Amygdala (tissue), 56 donors: ENCODE results near the gene NCOA3.
"Not testable (repeated sequence)": the region's sequence is repeated elsewhere in the genome, so short reads cannot be mapped to it uniquely, and the experiment has no call there.

Experiments used
- DNase-seq, 56 donors: peaks; one replicate each; lab custom pipeline; 2025; lab: John Stamatoyannopoulos, UW

NCOA3 gene

GRCh38 chr20:47532002-47532401 lies 30.3 kb downstream of the NCOA3 start:
- no peak for DNase-seq

GRCh38 chr20:47533518-47534062 lies 31.9 kb downstream of the NCOA3 start:
- no peak for DNase-seq

GRCh38 chr20:47534405-47534804 lies 32.7 kb downstream of the NCOA3 start:
- DNase-seq = no peak

- DNase-seq = no peak
These were observed 33.4 kb downstream of the NCOA3 start for GRCh38 chr20:47535088-47535487.

GRCh38 chr20:47535994-47536393 lies 34.3 kb downstream of the NCOA3 start:
- no peak for DNase-seq

- no peak for DNase-seq
These were observed 39.0 kb downstream of the NCOA3 start for GRCh38 chr20:47540443-47541354.

GRCh38 chr20:47541355-47541922 lies 39.8 kb downstream of the NCOA3 start:
- DNase-seq = no peak

- DNase-seq = no peak
These were observed 41.3 kb downstream of the NCOA3 start for GRCh38 chr20:47543006-47543431.

GRCh38 chr20:47544240-47544639 lies 42.6 kb downstream of the NCOA3 start:
- no peak for DNase-seq

GRCh38 chr20:47544852-47545251 lies 43.2 kb downstream of the NCOA3 start:
- DNase-seq = no peak

- no peak for DNase-seq
These were observed 43.8 kb downstream of the NCOA3 start for GRCh38 chr20:47545499-47545898.

- DNase-seq = no peak
These were observed 44.7 kb downstream of the NCOA3 start for GRCh38 chr20:47546184-47547033.

- no peak for DNase-seq
These were observed 45.3 kb downstream of the NCOA3 start for GRCh38 chr20:47547034-47547387.

GRCh38 chr20:47549671-47550070 lies 48.0 kb downstream of the NCOA3 start:
- no peak for DNase-seq

GRCh38 chr20:47551222-47551621 lies 49.5 kb downstream of the NCOA3 start:
- DNase-seq = no peak

- DNase-seq = no peak
These were observed 50.2 kb downstream of the NCOA3 start for GRCh38 chr20:47551841-47552240.

- no peak for DNase-seq
These were observed 51.3 kb downstream of the NCOA3 start for GRCh38 chr20:47552996-47553395.

- not testable (repeated sequence) for DNase-seq
These were observed 52.0 kb downstream of the NCOA3 start for GRCh38 chr20:47553594-47554235.

GRCh38 chr20:47554283-47554682 lies 52.6 kb downstream of the NCOA3 start:
- DNase-seq = not testable (repeated sequence)

GRCh38 chr20:47557218-47557617 lies 55.5 kb downstream of the NCOA3 start:
- DNase-seq = no peak
